Bronchial epithelial cell (primary cell): ENCODE measurements around the gene ZNF831. TPM values are rescaled to one million over a fixed set of nuclear protein-coding genes. Genes with fewer than 3 reads are reported as not detected.

Experiments used
- DNase-seq: peaks from one replicate; pipeline ENCODE4 v3.0.0-alpha.2; 2010; ENCODE audit warnings: low read depth
- FAIRE-seq: peaks from 2 replicates; lab custom pipeline; 2011; peaks lifted over from hg19 to GRCh38; lab: Jason Lieb, UNC
- H3K27me3 ChIP-seq: 2 replicates; pipeline ENCODE4 v1.5.1; 2011; ENCODE audit warnings: low read length; ENCODE audit not compliant: control insufficient read depth, insufficient read depth
- H3K36me3 ChIP-seq: 2 replicates; pipeline ENCODE4 v1.5.1; 2011; ENCODE audit warnings: low read length; ENCODE audit not compliant: control insufficient read depth, insufficient read depth
- H3K4me3 ChIP-seq: 2 replicates; pipeline ENCODE4 v1.5.1; 2011; ENCODE audit warnings: mild to moderate bottlenecking, low read depth, low read length, control low read depth
- total RNA-seq: library from RNA; depleted of rRNA; stranded (reverse); fragments of >200 nt; gene quantifications from 2 replicates; pipeline ENCODE4 v1.2.1, GENCODE V29; 2014
- TF ChIP-seq, protein P1 (sequence below): IDR thresholded peaks from 2 replicates; pipeline ENCODE4 v1.5.1; 2011; ENCODE audit warnings: mild to moderate bottlenecking, moderate library complexity, low read length, control low read depth, inconsistent platforms; ENCODE audit not compliant: insufficient read depth, severe bottlenecking

ZNF831 gene
- total RNA-seq, 1 donor from 2014 or later, result not detected

DNA sequence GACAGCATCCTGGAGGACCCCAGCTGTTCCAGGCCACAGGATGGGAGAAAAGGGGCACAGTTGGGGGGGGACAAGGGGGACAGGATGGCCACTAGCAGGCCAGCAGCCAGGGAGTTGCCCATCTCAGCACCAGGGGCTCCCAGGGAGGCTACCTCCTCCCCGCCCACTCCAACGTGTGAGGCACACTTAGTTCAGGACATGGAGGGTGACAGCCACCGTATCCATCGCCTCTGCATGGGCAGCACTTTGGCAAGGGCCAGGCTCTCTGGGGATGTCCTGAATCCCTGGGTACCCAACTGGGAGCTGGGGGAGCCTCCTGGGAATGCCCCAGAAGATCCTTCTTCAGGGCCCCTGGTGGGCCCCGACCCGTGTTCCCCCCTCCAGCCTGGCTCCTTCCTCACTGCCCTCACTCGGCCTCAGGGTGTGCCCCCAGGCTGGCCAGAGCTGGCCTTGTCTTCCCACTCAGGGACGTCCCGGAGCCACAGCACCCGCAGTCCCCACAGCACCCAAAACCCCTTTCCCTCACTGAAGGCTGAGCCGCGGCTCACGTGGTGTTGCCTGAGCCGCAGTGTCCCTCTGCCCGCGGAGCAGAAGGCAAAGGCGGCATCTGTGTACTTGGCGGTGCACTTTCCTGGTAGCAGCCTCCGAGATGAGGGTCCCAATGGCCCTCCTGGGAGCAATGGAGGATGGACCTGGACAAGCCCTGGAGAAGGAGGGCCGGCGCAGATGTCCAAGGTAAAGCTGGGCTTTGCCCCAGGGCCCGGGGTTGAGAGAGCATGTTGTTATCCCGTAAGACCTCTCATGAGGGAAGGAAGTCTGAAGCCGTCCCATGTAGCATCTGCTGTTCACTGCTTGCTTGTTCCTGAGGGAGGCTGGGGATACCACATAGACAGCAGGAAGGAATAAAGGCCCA lies 30.7 kb downstream of the ZNF831 start:
- DNase-seq, result no peak
- TF ChIP-seq, protein P1, sequence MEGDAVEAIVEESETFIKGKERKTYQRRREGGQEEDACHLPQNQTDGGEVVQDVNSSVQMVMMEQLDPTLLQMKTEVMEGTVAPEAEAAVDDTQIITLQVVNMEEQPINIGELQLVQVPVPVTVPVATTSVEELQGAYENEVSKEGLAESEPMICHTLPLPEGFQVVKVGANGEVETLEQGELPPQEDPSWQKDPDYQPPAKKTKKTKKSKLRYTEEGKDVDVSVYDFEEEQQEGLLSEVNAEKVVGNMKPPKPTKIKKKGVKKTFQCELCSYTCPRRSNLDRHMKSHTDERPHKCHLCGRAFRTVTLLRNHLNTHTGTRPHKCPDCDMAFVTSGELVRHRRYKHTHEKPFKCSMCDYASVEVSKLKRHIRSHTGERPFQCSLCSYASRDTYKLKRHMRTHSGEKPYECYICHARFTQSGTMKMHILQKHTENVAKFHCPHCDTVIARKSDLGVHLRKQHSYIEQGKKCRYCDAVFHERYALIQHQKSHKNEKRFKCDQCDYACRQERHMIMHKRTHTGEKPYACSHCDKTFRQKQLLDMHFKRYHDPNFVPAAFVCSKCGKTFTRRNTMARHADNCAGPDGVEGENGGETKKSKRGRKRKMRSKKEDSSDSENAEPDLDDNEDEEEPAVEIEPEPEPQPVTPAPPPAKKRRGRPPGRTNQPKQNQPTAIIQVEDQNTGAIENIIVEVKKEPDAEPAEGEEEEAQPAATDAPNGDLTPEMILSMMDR, result no peak
- H3K4me3 ChIP-seq, result no peak overlapping the region
- H3K36me3 ChIP-seq, result no peaks in the 10 kb centered on the region
- H3K27me3 ChIP-seq, result no peaks in the 10 kb centered on the region
- no peak for FAIRE-seq

DNA sequence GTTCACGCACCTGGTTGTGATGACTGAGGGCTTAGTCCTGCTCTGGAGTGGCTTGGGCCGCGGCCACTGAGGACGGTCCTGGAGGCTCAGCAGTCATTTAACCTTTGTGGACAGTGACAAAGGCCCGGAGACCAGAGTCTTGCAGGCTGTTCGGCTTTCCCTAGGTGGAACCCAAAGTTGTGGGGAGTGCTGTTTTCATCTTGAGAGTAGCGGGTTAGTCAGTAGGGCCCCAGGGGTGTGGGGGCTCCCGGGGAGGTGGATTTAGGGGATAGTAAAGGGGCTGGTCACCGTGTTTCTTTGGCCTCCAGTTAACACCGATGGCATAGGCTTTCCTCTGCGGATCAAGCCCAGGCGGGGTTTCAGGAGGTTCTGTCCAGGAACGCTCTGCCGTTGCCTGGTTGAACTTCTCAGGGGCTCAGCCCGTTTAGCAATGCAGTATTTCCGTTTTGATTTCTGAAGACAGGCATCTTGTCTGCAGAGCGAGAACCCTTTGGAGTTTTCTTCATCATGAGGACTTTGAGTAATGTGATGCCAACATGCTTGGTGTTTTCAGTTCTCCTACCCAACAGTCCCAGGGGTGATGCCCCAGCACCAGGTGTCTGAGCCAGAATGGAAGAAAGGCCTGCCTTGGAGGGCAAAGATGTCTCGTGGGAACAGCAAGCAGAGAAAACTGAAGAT lies 31.8 kb downstream of the ZNF831 start:
- no peak for FAIRE-seq
- H3K27me3 ChIP-seq, result no peaks in the 10 kb centered on the region
- H3K36me3 ChIP-seq, result no peaks in the 10 kb centered on the region
- no peak overlapping the region for H3K4me3 ChIP-seq
- TF ChIP-seq, protein P1, result no peak
- no peak for DNase-seq

DNA sequence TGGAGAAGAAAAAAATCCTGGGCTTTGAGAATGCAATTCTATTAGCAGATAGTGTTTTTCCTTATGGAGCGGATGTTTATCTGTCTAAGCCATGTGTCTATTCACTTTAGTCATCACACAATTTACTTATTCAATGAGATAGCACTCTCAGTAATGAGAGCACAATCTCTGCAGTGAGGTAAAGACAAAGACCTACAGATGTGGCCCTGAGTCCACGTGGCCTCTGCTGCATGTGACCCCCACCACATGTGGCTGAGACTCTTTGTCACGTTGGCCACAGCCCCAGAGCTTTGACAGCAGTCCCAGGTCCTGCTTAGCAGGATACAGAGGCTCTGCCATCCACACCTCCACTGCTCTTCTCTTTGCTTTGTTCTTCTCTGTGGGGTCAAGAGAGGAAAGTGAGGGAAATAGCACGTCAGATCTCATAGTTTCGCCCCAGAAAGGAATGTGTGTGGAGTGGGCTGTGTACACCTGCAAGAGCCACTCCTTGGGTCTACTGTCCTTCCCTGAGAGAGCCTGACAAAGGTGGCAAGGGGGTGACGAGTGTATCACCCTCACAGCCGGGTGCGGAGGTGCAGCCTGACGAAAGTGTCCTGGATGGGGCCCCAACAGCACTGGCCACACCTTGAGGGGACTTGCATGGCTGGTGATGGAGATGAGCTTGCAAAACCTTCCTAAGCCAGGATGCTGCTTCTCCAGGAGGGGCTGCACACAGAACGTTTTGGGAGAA lies 40.7 kb downstream of the ZNF831 start:
- Histone ChIP-seq H3K4me3 (no peak overlapping the region), H3K36me3 (no peaks in the 10 kb centered on the region), H3K27me3 (no peaks in the 10 kb centered on the region)
- FAIRE-seq (no peak), DNase-seq (no peak)
- TF ChIP-seq, protein P1, result no peak

DNA sequence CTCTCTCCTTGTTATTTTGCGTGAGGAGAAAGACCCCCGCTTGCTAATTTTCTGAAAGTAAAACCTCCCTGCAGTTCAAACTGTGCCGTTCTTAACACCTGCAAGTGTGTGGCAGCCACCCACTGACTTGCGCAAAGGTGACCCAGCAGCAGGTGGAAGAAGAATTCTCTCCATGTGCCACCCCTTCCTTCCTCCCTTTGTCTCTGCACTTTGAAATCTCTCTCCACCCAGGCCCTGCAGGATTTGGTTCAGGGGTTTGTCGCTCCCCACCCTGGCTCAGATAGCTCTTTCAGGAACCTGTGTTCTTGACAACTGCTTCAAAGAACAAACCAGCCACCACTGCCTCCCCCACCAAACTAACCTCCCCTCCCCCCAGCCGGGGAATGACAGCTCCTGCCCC lies 41.4 kb downstream of the ZNF831 start:
- no peak for FAIRE-seq
- no peaks in the 10 kb centered on the region for H3K27me3 ChIP-seq

DNA sequence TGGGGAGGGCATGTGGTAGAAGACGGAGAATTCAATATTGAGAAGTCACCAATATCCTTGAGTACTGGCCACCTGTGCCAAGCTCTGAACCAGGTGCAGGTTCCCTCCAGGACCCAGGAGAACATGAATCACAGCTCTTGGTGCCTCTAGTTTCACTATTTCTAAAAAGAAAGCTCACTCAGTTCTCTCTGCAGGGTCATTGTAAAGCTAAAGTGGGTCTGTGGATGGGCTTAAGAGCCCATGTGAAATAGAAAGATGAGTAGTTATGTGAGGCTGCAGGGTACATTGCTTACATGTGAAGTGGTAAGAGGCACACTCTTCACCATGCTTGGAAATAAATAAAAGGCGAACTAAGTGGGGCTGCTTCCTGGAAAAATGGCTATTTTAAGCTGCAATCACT lies 43.6 kb downstream of the ZNF831 start:
- H3K27me3 ChIP-seq, result no peaks in the 10 kb centered on the region
- TF ChIP-seq, protein P1, result no peak
- no peaks in the 10 kb centered on the region for H3K36me3 ChIP-seq
- no peak overlapping the region for H3K4me3 ChIP-seq
- FAIRE-seq (no peak), DNase-seq (no peak)

More for the DNA sequence above, 41.4 kb downstream of the ZNF831 start:
- TF ChIP-seq, protein P1, result no peak
- DNase-seq, result no peak
- Histone ChIP-seq H3K36me3 (no peaks in the 10 kb centered on the region), H3K4me3 (no peak overlapping the region)
